Anterior cingulate cortex (tissue), 58 donors: ENCODE measurements around the gene BAIAP2L1.

Source experiments
- DNase-seq, 58 donors: peaks; one replicate each; lab custom pipeline; 2025; lab: John Stamatoyannopoulos, UW

BAIAP2L1 gene

GRCh38 chr7:98248156-98248555 lies 152.7 kb downstream of the BAIAP2L1 start:
- DNase-seq, result no peak

DNA sequence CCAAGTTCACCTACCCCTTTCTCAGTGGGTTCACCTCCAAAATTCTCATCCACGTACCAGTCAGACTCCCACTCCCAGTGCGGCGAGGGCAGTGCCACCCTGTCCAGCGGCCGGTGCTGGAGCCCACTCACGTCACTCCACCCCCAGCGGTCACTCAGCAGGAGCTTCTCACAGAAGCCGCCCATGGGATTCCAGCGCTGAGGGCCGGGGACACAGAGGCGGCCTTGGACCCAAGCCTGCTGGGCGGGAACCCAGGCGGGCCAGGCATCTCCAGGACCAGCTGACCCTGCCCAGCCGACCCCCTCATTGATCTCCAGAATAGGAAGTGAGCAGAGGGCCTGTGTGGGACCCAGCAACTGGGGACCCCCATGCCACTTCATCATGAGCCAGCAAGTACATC lies 156.0 kb downstream of the BAIAP2L1 start:
- no peak for DNase-seq

- DNase-seq, result no peak
Observed at GRCh38 chr7:98242934-98243333, 158.0 kb downstream of the BAIAP2L1 start.

DNA sequence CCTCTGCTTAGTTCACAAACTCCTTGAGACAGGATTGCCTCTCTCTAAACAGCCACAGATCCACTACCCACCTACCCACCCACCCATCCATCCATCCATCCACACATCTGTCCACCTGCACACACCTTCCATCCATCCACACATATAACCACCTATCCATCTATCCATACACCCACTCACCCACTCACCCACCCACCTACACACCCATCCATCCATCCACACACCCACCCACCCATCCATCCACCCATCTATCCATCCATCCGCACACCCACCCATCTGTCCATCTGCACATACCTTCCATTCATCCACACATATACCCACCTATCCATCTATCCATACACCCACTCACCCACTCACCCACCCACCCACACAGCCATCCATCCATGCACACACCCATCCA lies 158.5 kb downstream of the BAIAP2L1 start:
- DNase-seq, result no peak

GRCh38 chr7:98241674-98242241 lies 159.1 kb downstream of the BAIAP2L1 start:
- DNase-seq, result no peak
